Subcutaneous adipose tissue (tissue), 4 donors: Measurements from ENCODE around the gene RBFOX2. TPM values are rescaled to one million over a fixed set of nuclear protein-coding genes. Genes with fewer than 3 reads are reported as not detected.

Source experiments
- CTCF ChIP-seq: fragments of 450-650 bp; IDR thresholded peaks from one replicate; pipeline ENCODE4 v1.5.1; 2016; ENCODE audit warnings: low read depth, mild to moderate bottlenecking, control low read depth, antibody characterized with exemption, moderate library complexity
- total RNA-seq, 4 donors: library from RNA; depleted of rRNA; stranded (reverse); fragments of >200 nt; gene quantifications; one replicate each; pipeline ENCODE4 v1.1.0, GENCODE V29; 2016

RBFOX2 gene
- total RNA-seq, 4 donors from 2014 or later: 46.7 to 64.1 (median 51.5) TPM

GRCh38 chr22:35844886-35845285, 183.7 kb downstream of the RBFOX2 start:
- TF ChIP-seq CTCF: no peak

GRCh38 chr22:35842954-35843353, 185.7 kb downstream of the RBFOX2 start:
- no peak for TF ChIP-seq CTCF

GRCh38 chr22:35842519-35842913, 186.1 kb downstream of the RBFOX2 start:
- no peak for TF ChIP-seq CTCF

GRCh38 chr22:35841907-35842518, 186.6 kb downstream of the RBFOX2 start:
- TF ChIP-seq CTCF: no peak

GRCh38 chr22:35840302-35840739, 188.3 kb downstream of the RBFOX2 start:
- TF ChIP-seq CTCF: no peak

GRCh38 chr22:35839841-35840301, 188.8 kb downstream of the RBFOX2 start:
- TF ChIP-seq CTCF: no peak

- TF ChIP-seq CTCF: no peak
Measured at GRCh38 chr22:35838855-35839576, 189.6 kb downstream of the RBFOX2 start.
